Activated naive CD4-positive, alpha-beta T cell treated with anti-CD3 and anti-CD28 coated beads, Interleukin-2, amount 10 ng/mL, durations not matched to agents 7 days and 5 days (primary cell): ENCODE measurements around the gene ANXA10.
"Not testable (repeated sequence)": the region's sequence is repeated elsewhere in the genome, so short reads cannot be mapped to it uniquely, and the experiment has no call there.

Source experiments
- CTCF ChIA-PET: fragments of 350-600 bp; sonication (Branson Sonifier 250); formaldehyde crosslinking; loops from one replicate; lab custom pipeline; 2021; ENCODE audit warnings: antibody characterized with exemption; lab: Charles Lee
- DNase-seq: peaks from one replicate; pipeline ENCODE4 v3.0.0-alpha.2; 2020
- H3K27ac Mint-ChIP-seq: one replicate; pipeline ENCODE4 v1.8.0; 2021; ENCODE audit warnings: mild to moderate bottlenecking, moderate library complexity, mixed read lengths
- H3K27me3 Mint-ChIP-seq: one replicate; pipeline ENCODE4 v1.8.0; 2021; ENCODE audit warnings: mild to moderate bottlenecking, mixed read lengths
- H3K36me3 Mint-ChIP-seq: one replicate; pipeline ENCODE4 v1.8.0; 2021; ENCODE audit warnings: mixed read lengths
- H3K4me1 Mint-ChIP-seq: one replicate; pipeline ENCODE4 v1.8.0; 2021; ENCODE audit warnings: mixed read lengths
- H3K4me3 Mint-ChIP-seq: one replicate; pipeline ENCODE4 v1.8.0; 2021; ENCODE audit warnings: mild to moderate bottlenecking, moderate library complexity, mixed read lengths
- H3K9me3 Mint-ChIP-seq: one replicate; pipeline ENCODE4 v1.8.0; 2021; ENCODE audit warnings: mixed read lengths

The ANXA10 gene

GRCh38 chr4:168129046-168129772 lies 36.9 kb downstream of the ANXA10 start:
- no peak overlapping the region for H3K4me3 Mint-ChIP-seq
- no peak for DNase-seq
- H3K4me1 Mint-ChIP-seq: no peaks in the 10 kb centered on the region
- CTCF ChIA-PET: interaction anchor here (1.2 kb wide), 1 partner anchor 25 kb away, joined by 4 read pairs; no protein-coding TSS in a partner anchor
- H3K9me3 Mint-ChIP-seq: no peaks in the 10 kb centered on the region
- no peaks in the 10 kb centered on the region for H3K36me3 Mint-ChIP-seq
- H3K27ac Mint-ChIP-seq: no peak overlapping the region
- peaks cover 3% of the 10 kb centered on the region for H3K27me3 Mint-ChIP-seq

GRCh38 chr4:168129802-168130201 lies 37.5 kb downstream of the ANXA10 start:
- H3K27ac Mint-ChIP-seq: no peak overlapping the region
- H3K4me3 Mint-ChIP-seq: no peak overlapping the region
- peaks cover 3% of the 10 kb centered on the region for H3K27me3 Mint-ChIP-seq
- H3K9me3 Mint-ChIP-seq: no peaks in the 10 kb centered on the region
- no peaks in the 10 kb centered on the region for H3K4me1 Mint-ChIP-seq
- CTCF ChIA-PET: interaction anchor here (1.2 kb wide), 1 partner anchor 24 kb away, joined by 4 read pairs; no protein-coding TSS in a partner anchor
- H3K36me3 Mint-ChIP-seq: no peaks in the 10 kb centered on the region
- no peak for DNase-seq

- no peak for DNase-seq
- CTCF ChIA-PET: no interaction called here
- H3K27me3 Mint-ChIP-seq: peaks cover 3% of the 10 kb centered on the region
- no peak overlapping the region for H3K4me3 Mint-ChIP-seq
- no peaks in the 10 kb centered on the region for H3K4me1 Mint-ChIP-seq
- H3K36me3 Mint-ChIP-seq: no peaks in the 10 kb centered on the region
- no peaks in the 10 kb centered on the region for H3K9me3 Mint-ChIP-seq
- H3K27ac Mint-ChIP-seq: no peak overlapping the region
Observed at GRCh38 chr4:168131196-168131595, 38.9 kb downstream of the ANXA10 start.

GRCh38 chr4:168134651-168135050 lies 42.3 kb downstream of the ANXA10 start:
- CTCF ChIA-PET: no interaction called here
- no peak for DNase-seq
- H3K36me3 Mint-ChIP-seq: no peaks in the 10 kb centered on the region
- no peaks in the 10 kb centered on the region for H3K9me3 Mint-ChIP-seq
- no peak overlapping the region for H3K27ac Mint-ChIP-seq
- no peaks in the 10 kb centered on the region for H3K4me1 Mint-ChIP-seq
- H3K27me3 Mint-ChIP-seq: no peaks in the 10 kb centered on the region
- no peak overlapping the region for H3K4me3 Mint-ChIP-seq

GRCh38 chr4:168135860-168136259 lies 43.5 kb downstream of the ANXA10 start:
- H3K27ac Mint-ChIP-seq, H3K4me1 Mint-ChIP-seq, CTCF ChIA-PET, H3K27me3 Mint-ChIP-seq, H3K4me3 Mint-ChIP-seq, H3K36me3 Mint-ChIP-seq, H3K9me3 Mint-ChIP-seq, DNase-seq: not testable (repeated sequence)

GRCh38 chr4:168137695-168138094 lies 45.4 kb downstream of the ANXA10 start:
- not testable (repeated sequence) for H3K9me3 Mint-ChIP-seq, H3K4me3 Mint-ChIP-seq

GRCh38 chr4:168138143-168138542 lies 45.8 kb downstream of the ANXA10 start:
- H3K4me3 Mint-ChIP-seq: no peak overlapping the region
- no peaks in the 10 kb centered on the region for H3K27me3 Mint-ChIP-seq
- no peak for DNase-seq
- no peaks in the 10 kb centered on the region for H3K36me3 Mint-ChIP-seq
- CTCF ChIA-PET: no interaction called here
- H3K9me3 Mint-ChIP-seq: no peaks in the 10 kb centered on the region
- no peaks in the 10 kb centered on the region for H3K4me1 Mint-ChIP-seq
- H3K27ac Mint-ChIP-seq: no peak overlapping the region

More at GRCh38 chr4:168137695-168138094, 45.4 kb downstream of the ANXA10 start:
- H3K27ac Mint-ChIP-seq, H3K36me3 Mint-ChIP-seq, H3K4me1 Mint-ChIP-seq, CTCF ChIA-PET, DNase-seq, H3K27me3 Mint-ChIP-seq: not testable (repeated sequence)

- no peak for DNase-seq
- no peak overlapping the region for H3K4me3 Mint-ChIP-seq
- H3K27ac Mint-ChIP-seq: no peak overlapping the region
- CTCF ChIA-PET: no interaction called here
- H3K9me3 Mint-ChIP-seq: no peaks in the 10 kb centered on the region
- H3K27me3 Mint-ChIP-seq: no peaks in the 10 kb centered on the region
- no peaks in the 10 kb centered on the region for H3K36me3 Mint-ChIP-seq
- H3K4me1 Mint-ChIP-seq: no peaks in the 10 kb centered on the region
Observed at GRCh38 chr4:168139336-168139735, 47.0 kb downstream of the ANXA10 start.

GRCh38 chr4:168141733-168142132 lies 49.4 kb downstream of the ANXA10 start:
- H3K36me3 Mint-ChIP-seq: no peaks in the 10 kb centered on the region
- no peaks in the 10 kb centered on the region for H3K27me3 Mint-ChIP-seq
- no peak overlapping the region for H3K27ac Mint-ChIP-seq
- no peaks in the 10 kb centered on the region for H3K4me1 Mint-ChIP-seq
- CTCF ChIA-PET: no interaction called here
- no peak overlapping the region for H3K4me3 Mint-ChIP-seq
- DNase-seq: no peak
- H3K9me3 Mint-ChIP-seq: no peaks in the 10 kb centered on the region

GRCh38 chr4:168143601-168144000 lies 51.3 kb downstream of the ANXA10 start:
- CTCF ChIA-PET: no interaction called here
- Mint-ChIP-seq H3K27me3 (no peaks in the 10 kb centered on the region), H3K9me3 (no peaks in the 10 kb centered on the region), H3K36me3 (no peaks in the 10 kb centered on the region), H3K27ac (no peak overlapping the region), H3K4me1 (no peaks in the 10 kb centered on the region), H3K4me3 (no peak overlapping the region)
- no peak for DNase-seq

GRCh38 chr4:168150420-168151050 lies 58.2 kb downstream of the ANXA10 start:
- CTCF ChIA-PET: no interaction called here
- Mint-ChIP-seq H3K4me1 (peaks cover 3% of the 10 kb centered on the region), H3K27ac (no peak overlapping the region), H3K4me3 (no peak overlapping the region), H3K36me3 (no peaks in the 10 kb centered on the region), H3K27me3 (peaks cover 5% of the 10 kb centered on the region), H3K9me3 (no peaks in the 10 kb centered on the region)
- DNase-seq: no peak

- DNase-seq: no peak
- peaks cover 5% of the 10 kb centered on the region for H3K27me3 Mint-ChIP-seq
- no peak overlapping the region for H3K4me3 Mint-ChIP-seq
- H3K4me1 Mint-ChIP-seq: peaks cover 3% of the 10 kb centered on the region
- no peak overlapping the region for H3K27ac Mint-ChIP-seq
- CTCF ChIA-PET: no interaction called here
- no peaks in the 10 kb centered on the region for H3K9me3 Mint-ChIP-seq
- H3K36me3 Mint-ChIP-seq: no peaks in the 10 kb centered on the region
Observed at GRCh38 chr4:168151327-168151726, 59.0 kb downstream of the ANXA10 start.

- no peak overlapping the region for H3K4me3 Mint-ChIP-seq
- no peaks in the 10 kb centered on the region for H3K9me3 Mint-ChIP-seq
- H3K36me3 Mint-ChIP-seq: no peaks in the 10 kb centered on the region
- H3K4me1 Mint-ChIP-seq: peaks cover 3% of the 10 kb centered on the region
- CTCF ChIA-PET: interaction anchor here (0.6 to 1.5 kb wide), 6 partner anchors 8 to 810 kb away, joined by 4 to 5 read pairs (median 4); no protein-coding TSS in a partner anchor
- H3K27ac Mint-ChIP-seq: no peak overlapping the region
- H3K27me3 Mint-ChIP-seq: peaks cover 5% of the 10 kb centered on the region
- no peak for DNase-seq
Observed at GRCh38 chr4:168152837-168153500, 60.6 kb downstream of the ANXA10 start.

GRCh38 chr4:168153596-168154440 lies 61.5 kb downstream of the ANXA10 start:
- no peaks in the 10 kb centered on the region for H3K36me3 Mint-ChIP-seq
- peaks cover 5% of the 10 kb centered on the region for H3K27me3 Mint-ChIP-seq
- H3K4me1 Mint-ChIP-seq: peaks cover 3% of the 10 kb centered on the region
- no peak overlapping the region for H3K4me3 Mint-ChIP-seq
- H3K9me3 Mint-ChIP-seq: no peaks in the 10 kb centered on the region
- peak; percentile 70 for DNase-seq
- H3K27ac Mint-ChIP-seq: no peak overlapping the region
- CTCF ChIA-PET: interaction anchor here (0.6 to 1.5 kb wide), 8 partner anchors 9 to 811 kb away, joined by 3 to 5 read pairs (median 4); no protein-coding TSS in a partner anchor
